ACC112 (cell line): Measurements from ENCODE around the gene DMKN.

Experiments used
- H2AFZ ChIP-seq: fragments of 200-600 bp; sonication (generic); one replicate; pipeline ENCODE4 v1.6.0; 2017; ENCODE audit warnings: antibody characterized with exemption, low read length; ENCODE audit not compliant: unreplicated experiment
- H3K27ac ChIP-seq: fragments of 200-600 bp; sonication (generic); 2 replicates; pipeline ENCODE4 v1.5.1; 2014; ENCODE audit warnings: low read depth, mild to moderate bottlenecking, antibody characterized with exemption, low read length, moderate library complexity
- H3K27me3 ChIP-seq: fragments of 200-600 bp; sonication (generic); 2 replicates; pipeline ENCODE4 v1.6.1; 2014; ENCODE audit warnings: mild to moderate bottlenecking, antibody characterized with exemption, low read length, moderate library complexity, mixed read lengths; ENCODE audit not compliant: insufficient read depth
- H3K36me3 ChIP-seq: fragments of 200-600 bp; sonication (generic); 2 replicates; pipeline ENCODE4 v1.6.1; 2016; ENCODE audit warnings: mild to moderate bottlenecking, antibody characterized with exemption, low read length, moderate library complexity, mixed read lengths; ENCODE audit not compliant: insufficient read depth
- H3K4me1 ChIP-seq: fragments of 200-600 bp; sonication (generic); one replicate; pipeline ENCODE4 v1.6.1; 2016; ENCODE audit warnings: low read length, mixed read lengths; ENCODE audit not compliant: insufficient read depth, unreplicated experiment, control insufficient read depth
- H3K4me3 ChIP-seq: fragments of 200-600 bp; sonication (generic); 2 replicates; pipeline ENCODE4 v1.5.1; 2014; ENCODE audit warnings: mild to moderate bottlenecking, low read depth, low read length
- H3K79me2 ChIP-seq: fragments of 200-600 bp; sonication (generic); one replicate; pipeline ENCODE4 v1.6.0; 2016; ENCODE audit warnings: low read length; ENCODE audit not compliant: control insufficient read depth, unreplicated experiment, insufficient read depth

The DMKN gene

DNA sequence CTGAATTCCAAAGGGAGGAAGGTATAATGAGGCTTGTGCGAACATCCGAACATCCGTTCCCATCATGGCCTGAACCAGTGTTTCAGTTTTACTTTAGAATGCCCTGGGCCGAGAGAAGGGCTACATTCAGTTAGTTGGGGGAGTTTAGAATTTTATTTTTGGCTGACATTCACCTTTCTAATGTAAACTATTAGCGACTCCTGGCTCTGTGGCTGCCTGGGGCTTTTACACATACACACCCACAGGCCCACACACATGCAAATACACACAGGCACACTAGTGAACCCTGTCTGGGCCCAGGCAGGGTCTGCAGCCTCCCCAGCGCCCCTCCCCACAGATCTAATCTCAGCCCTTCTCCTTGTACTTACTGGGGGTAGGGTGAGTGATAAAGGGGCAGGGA lies 25.9 kb upstream of the DMKN start:
- no peaks in the 10 kb centered on the region for H3K27me3 ChIP-seq
- H3K4me3 ChIP-seq: no peak overlapping the region
- no peaks in the 10 kb centered on the region for H3K36me3 ChIP-seq
- H3K4me1 ChIP-seq: peaks cover 2% of the 10 kb centered on the region
- H3K79me2 ChIP-seq: peaks cover 8% of the 10 kb centered on the region
- no peak overlapping the region for H3K27ac ChIP-seq
- no peak overlapping the region for H2AFZ ChIP-seq

DNA sequence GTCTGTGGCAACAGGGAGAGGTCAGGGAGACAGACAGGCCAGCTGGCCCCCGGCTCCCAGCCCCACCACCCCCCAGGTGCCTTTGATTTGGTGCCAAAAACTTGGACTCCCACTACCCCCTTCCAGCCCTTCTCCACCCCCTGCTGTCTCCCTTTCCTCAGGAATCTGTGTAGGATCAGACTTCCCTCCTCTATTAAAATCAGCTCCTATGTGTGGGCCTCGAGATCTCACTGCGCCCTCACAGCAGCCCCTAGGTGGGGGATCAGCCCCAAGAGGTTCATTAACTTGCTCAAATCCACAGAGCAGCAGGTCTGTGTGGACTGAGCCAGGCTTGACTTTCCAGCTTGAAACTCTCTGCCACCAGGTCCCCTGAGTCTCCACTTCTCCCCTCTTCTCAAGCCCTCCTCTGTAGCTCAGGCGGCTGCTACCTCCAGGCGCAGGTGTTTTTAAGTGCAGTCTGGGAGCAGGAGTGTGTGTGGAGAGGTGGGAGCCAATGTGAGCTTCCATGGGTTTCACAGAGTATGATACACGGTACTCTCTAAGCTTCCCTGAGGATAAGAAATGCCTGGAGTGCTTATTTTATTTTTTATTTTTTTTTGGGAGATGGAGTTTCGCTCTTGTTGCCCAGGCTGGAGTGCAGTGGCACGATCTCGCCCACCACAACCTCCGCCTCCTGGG lies 21.5 kb upstream of the DMKN start:
- Histone ChIP-seq H3K4me1 (peaks cover 3% of the 10 kb centered on the region), H3K79me2 (no peaks in the 10 kb centered on the region), H3K27me3 (no peaks in the 10 kb centered on the region), H3K4me3 (no peak overlapping the region), H2AFZ (no peak overlapping the region), H3K27ac (no peak overlapping the region), H3K36me3 (no peaks in the 10 kb centered on the region)

DNA sequence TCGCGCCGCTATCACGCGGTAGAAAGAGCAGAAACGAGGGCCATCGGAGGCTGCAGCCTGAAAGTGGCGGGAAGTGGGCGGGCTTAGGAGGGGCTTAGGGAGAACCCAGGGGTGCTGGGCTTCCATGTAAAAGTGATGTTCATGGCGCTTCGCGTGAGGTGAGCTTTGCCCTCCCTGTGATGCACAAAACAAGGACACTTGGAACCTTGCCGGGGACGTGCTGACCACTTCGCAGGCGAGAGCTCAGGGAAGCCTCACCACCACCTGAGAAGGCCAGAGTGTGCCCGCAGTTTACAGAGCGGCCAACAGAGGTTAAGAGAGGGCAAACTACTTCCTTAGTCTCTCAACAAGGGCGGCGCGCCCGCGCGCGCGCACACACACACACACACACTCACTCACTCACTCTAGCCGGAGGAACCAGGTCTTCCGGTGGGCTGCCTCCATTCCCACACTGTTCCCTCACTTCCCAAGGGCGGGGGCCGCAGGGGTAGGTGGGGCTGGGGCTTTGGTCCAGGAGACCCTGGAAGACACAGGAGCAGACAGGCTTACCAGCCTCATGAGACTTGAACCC lies 20.5 kb upstream of the DMKN start:
- Histone ChIP-seq H3K27ac (no peak overlapping the region), H3K79me2 (no peaks in the 10 kb centered on the region), H3K36me3 (no peaks in the 10 kb centered on the region), H3K27me3 (no peaks in the 10 kb centered on the region), H3K4me3 (no peak overlapping the region), H3K4me1 (peaks cover 3% of the 10 kb centered on the region), H2AFZ (no peak overlapping the region)

DNA sequence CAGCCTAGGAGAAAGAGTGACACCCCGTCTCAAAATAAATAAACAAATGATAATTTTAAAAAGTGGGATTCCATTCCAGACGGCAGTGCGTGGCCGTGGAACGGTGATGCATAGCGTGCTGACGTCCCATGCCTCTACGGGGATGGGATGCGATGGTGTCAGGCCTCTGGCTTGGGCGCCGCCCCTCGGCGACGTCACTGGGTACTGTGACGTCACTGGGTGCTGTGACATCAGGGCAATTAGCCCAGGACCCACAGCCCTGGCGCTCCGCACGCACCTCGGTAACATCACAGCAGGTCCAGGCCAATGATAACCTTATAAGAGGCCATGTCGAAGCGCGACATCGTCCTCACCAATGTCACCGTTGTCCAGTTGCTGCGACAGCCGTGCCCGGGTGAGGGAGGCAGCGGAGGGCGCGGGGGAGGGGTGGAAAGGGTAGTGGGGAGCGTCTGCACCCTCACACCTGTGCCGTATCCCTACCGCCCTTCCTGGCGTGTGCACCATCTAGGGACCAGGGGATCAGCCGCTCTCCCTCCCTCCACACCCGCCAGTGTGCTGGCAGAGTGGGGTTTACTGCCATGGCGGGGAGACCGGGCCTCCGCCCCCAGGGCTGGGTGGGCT lies 19.9 kb upstream of the DMKN start, which contains the start of gene GAPDHS:
Gene GAPDHS (plus strand): TSS at position 256 of the 621 bp plus-strand sequence. CDS start 72 bp downstream, at position 328.
- Histone ChIP-seq H3K79me2 (no peaks in the 10 kb centered on the region), H2AFZ (no peak within 1 kb of the TSS), H3K4me3 (no peak within 1 kb of the TSS), H3K27ac (no peak within 1 kb of the TSS), H3K36me3 (no peaks in the 10 kb centered on the region), H3K4me1 (peaks cover 7% of the 10 kb centered on the region), H3K27me3 (no peaks in the 10 kb centered on the region)

DNA sequence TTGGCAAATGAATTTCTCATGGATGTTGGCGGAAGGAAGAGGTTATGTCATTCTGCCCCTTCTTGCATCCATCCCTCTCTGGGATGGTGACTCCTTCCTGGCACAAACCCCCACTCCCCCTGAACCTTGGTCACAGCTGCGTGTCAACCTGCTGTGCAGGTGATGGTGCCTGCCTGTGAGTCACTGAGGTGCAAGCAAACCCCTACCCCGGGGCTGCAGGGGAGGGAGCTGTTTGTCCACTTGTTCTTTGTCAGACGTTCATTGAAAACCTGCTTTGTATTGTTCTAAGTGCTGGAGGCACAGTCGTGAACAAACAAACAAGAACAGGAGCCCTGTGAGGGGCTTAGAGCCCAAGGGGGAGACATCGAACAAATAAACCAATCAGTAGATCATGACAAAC lies 17.8 kb upstream of the DMKN start:
- no peaks in the 10 kb centered on the region for H3K79me2 ChIP-seq
- peaks cover 14% of the 10 kb centered on the region for H3K4me1 ChIP-seq
- no peak overlapping the region for H3K27ac ChIP-seq
- H3K36me3 ChIP-seq: no peaks in the 10 kb centered on the region
- H2AFZ ChIP-seq: no peak overlapping the region
- no peak overlapping the region for H3K4me3 ChIP-seq
- H3K27me3 ChIP-seq: no peaks in the 10 kb centered on the region

DNA sequence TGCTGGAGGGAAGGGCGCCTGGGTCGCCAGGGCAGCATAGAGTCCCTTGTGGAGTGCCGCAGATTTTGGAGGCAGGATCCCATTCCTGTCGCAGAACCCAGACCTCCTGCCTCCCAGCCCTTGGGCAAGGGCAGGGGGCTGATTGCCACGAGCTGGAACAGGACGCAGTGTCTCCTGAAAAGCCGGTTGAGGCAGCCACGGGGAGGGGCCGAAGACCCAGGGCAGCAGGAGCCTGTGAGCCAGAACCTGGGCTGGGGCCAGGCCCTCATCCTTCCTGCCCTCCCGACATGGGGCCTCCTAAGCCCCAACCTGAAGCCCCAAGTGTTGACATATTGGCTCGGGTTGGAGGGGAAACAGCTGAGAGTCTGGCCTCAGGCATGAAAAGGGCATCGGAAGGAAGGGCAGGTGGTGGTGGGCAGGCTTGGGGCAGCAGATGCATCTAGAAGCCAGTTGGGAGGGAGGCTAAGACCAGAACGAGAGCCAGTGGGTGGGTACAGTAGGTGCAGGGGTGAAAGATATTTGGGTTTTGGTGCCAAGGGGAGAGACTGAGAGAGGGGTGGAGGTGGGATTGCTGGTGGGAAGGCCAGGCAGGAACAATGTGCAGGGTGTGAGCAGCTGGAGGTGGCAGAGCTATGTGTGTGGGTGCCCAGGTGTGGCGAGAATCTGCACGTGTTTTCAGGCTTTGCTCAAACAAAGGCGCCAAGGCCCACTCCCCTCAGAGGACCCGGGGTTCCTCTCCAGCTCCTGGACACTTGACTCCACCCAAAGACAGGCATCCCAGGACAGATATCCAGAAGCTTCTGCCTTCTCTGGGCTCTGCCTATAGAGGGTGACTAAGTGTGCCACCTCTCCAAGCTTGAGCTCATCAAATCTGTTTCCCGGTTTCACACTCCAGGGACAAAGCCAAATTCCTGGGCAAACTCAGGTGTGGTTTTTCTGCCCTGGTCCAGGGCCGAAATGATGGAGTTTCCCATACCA lies 16.1 kb upstream of the DMKN start:
- no peak overlapping the region for H2AFZ ChIP-seq
- H3K79me2 ChIP-seq: no peaks in the 10 kb centered on the region
- H3K27me3 ChIP-seq: no peaks in the 10 kb centered on the region
- peaks cover 14% of the 10 kb centered on the region for H3K4me1 ChIP-seq
- H3K4me3 ChIP-seq: no peak overlapping the region
- H3K27ac ChIP-seq: no peak overlapping the region
- H3K36me3 ChIP-seq: no peaks in the 10 kb centered on the region

DNA sequence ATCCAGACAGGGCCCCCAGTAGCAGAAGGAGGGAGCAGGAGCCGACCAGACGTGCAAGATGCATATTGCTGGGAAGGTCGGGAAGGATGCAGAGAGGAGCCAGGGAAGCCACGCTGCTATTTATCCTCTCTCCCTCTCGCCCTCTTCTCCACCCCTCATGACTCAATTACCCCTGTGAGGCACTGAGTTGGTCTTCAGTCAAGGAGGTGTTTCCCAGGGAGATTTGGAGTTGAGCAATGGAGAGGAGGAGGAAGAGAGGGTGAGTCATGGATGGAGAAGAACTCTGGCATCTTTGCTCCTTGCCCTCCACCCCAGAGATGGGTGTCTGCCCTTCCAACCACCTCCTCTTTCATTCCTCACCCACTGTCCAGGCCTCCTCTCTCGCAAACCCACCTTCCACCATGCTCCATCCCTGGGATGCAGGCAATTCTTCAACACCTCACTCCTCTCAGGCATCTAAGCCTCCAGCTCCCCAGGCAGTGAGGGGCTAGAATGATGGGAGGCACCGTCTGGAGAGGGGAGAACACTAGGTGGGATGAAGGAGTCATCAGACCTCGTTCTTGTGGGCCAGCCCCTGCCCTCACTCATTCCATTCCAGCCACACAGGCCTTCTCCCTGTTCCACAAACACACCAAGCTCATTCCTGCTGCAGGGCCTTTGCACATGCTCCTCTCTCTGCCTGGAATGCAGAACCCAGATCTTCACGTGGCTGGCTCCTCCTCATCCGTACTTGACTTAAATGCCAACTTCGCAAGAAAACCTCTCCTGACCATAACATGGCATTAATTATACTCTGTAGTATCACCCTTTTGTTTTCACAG lies 15.0 kb upstream of the DMKN start, which contains the start of gene SBSN:
Gene SBSN (minus strand): TSS at position 94 of the 821 bp plus-strand sequence. CDS start 30 bp downstream, at position 64.
- H3K27ac ChIP-seq: no peak within 1 kb of the TSS
- H3K27me3 ChIP-seq: no peaks in the 10 kb centered on the region
- H3K36me3 ChIP-seq: no peaks in the 10 kb centered on the region
- H3K4me3 ChIP-seq: no peak within 1 kb of the TSS
- no peak within 1 kb of the TSS for H2AFZ ChIP-seq
- peaks cover 11% of the 10 kb centered on the region for H3K4me1 ChIP-seq
- H3K79me2 ChIP-seq: no peaks in the 10 kb centered on the region

DNA sequence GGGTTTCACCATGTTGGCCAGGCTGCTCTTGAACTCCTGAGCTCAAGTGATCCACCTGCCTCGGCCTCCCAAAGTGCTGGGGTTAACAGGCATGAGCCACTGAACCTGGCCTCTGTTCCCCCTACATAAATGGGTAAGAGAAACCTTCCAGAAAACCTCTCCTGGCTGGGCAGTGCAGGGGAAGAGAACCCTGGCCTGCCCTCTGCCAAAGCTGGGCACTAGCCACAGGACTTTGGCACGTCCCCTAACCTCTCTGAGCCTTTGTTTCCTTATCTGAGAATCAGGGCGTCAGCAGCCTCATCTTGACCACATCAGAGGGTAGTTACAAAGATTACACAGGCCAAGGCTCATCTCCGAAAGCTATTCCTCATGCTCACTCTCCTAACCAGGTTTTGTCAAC lies 12.4 kb upstream of the DMKN start:
- no peaks in the 10 kb centered on the region for H3K36me3 ChIP-seq
- H3K27me3 ChIP-seq: no peaks in the 10 kb centered on the region
- H3K4me3 ChIP-seq: no peak overlapping the region
- H3K4me1 ChIP-seq: peaks cover 11% of the 10 kb centered on the region
- no peak overlapping the region for H3K27ac ChIP-seq
- H2AFZ ChIP-seq: no peak overlapping the region
- H3K79me2 ChIP-seq: no peaks in the 10 kb centered on the region

DNA sequence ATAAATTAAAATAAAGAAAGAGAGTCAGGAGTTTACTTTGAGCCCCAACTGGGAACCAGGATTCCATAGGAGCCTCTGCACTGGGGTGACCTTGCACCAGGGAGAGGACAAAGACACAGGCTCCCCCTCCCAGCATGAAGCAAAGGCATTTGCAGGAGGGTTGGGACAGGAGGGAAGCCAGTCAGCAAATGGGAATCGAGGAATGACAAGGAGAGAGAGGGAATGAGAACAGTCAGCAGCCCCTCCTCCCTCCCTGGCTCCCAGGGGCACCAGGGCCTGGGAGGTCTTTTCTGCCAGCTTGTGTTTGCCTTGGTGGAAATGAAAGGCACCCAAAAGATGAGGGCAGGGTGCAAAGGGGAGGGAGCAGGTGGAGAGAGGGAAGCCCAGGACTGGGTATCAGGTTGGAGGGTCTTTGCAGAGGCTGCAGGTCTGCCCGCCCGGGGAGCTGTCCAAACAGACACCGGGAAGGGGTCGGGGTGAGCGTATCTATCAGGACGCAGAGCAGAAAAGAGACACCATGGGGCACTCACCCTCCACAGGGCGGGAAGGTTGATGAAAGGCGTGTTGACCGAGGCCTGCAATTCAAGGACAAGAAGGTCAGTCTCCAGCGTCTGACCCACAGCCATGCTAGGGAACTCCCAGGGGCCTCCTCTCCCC lies 10.9 kb upstream of the DMKN start:
- peaks cover 14% of the 10 kb centered on the region for H3K4me1 ChIP-seq
- no peak overlapping the region for H2AFZ ChIP-seq
- no peak overlapping the region for H3K27ac ChIP-seq
- H3K4me3 ChIP-seq: no peak overlapping the region
- no peaks in the 10 kb centered on the region for H3K27me3 ChIP-seq
- H3K79me2 ChIP-seq: no peaks in the 10 kb centered on the region
- H3K36me3 ChIP-seq: no peaks in the 10 kb centered on the region
